ENCODE results near the gene GCK. TPM values are rescaled to one million over a fixed set of nuclear protein-coding genes. Genes with fewer than 3 reads are reported as not detected.

GCK gene
- total RNA-seq, 1 experiment from 2014 or later, result not detected

DNA sequence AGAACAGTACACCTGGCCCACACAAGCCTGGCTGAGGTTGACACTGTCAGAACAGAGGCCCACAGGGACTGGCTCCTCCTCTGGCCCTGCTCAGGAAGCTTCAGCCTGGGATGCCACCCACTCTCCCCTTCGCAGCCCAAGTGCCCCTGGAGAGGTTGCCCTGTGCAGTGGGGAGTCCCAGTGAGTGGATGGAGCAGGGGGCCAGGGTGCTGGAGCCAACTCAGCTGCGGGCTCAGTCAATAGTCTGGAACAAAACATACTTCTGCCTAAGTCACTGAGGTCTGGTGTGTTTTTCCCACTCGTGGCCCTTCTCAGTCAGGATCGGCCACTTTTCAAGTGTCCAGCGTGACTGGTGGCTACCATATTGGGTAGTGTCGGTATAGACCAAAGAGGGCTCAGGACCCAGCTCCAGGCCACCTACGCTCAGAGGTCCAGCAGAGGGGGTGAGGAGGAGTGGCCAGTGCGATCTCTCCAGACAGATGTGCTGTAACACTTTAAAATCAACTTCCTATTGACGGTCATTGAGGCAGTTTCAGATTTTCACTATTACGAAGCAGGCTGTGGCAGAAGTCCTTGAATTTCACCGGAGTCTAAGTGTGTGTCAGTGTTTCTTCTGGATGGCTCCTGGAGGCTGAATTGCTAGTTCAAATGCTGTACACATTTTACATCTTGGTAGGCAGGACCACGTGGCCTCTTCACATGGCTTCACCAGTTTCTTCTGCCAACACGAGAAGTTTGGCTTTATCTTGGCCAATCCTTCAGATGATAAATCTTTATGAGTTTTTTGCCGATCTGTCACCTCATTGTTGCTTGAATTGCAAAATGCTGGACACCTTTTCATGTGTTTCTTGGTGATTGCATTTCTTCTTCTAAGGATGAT, 994 bp upstream of the GCK start:
- BruUV-seq (replicated peaks), result no TSS peak
- intact Hi-C loops (cut with micrococcal nuclease; ENCODE audit: unreplicated experiment), result no loop called here
- TF ChIP-seq, protein P1, sequence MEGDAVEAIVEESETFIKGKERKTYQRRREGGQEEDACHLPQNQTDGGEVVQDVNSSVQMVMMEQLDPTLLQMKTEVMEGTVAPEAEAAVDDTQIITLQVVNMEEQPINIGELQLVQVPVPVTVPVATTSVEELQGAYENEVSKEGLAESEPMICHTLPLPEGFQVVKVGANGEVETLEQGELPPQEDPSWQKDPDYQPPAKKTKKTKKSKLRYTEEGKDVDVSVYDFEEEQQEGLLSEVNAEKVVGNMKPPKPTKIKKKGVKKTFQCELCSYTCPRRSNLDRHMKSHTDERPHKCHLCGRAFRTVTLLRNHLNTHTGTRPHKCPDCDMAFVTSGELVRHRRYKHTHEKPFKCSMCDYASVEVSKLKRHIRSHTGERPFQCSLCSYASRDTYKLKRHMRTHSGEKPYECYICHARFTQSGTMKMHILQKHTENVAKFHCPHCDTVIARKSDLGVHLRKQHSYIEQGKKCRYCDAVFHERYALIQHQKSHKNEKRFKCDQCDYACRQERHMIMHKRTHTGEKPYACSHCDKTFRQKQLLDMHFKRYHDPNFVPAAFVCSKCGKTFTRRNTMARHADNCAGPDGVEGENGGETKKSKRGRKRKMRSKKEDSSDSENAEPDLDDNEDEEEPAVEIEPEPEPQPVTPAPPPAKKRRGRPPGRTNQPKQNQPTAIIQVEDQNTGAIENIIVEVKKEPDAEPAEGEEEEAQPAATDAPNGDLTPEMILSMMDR (IDR thresholded peaks at IDR 0.05; ENCODE audit: insufficient read depth in 1 of 2, low read depth in 1 of 2, low read length in 1 of 2, severe bottlenecking in 1 of 2, unreplicated experiment in 1 of 2), result no peak
- POLR2A ChIA-PET, result no interaction called here
- no peak overlapping the region for H3K4me3 Mint-ChIP-seq (ENCODE audit: unreplicated experiment)
- no peaks in the 10 kb centered on the region; the same call in 1 of the 2 replicates for H3K27me3 ChIP-seq (replicated peaks; ENCODE audit: control insufficient read depth, insufficient read depth, low read length)
- H3K9me3 Mint-ChIP-seq (ENCODE audit: unreplicated experiment), result no peaks in the 10 kb centered on the region
- CTCF ChIA-PET, result no interaction called here
- peaks cover 8% of the 10 kb centered on the region for H3K27me3 Mint-ChIP-seq (ENCODE audit: insufficient read depth, unreplicated experiment)
- no peak overlapping the region for H3K4me3 ChIP-seq (ENCODE audit: low read depth, low read length)
- H3K4me1 ChIP-seq, result no peaks in the 10 kb centered on the region
- H3K36me3 Mint-ChIP-seq (ENCODE audit: insufficient read depth, unreplicated experiment), result no peaks in the 10 kb centered on the region
- no peak for DNase-seq
- H3K36me3 ChIP-seq (ENCODE audit: control insufficient read depth, insufficient read depth, low read length), result no peaks in the 10 kb centered on the region
- H3K27ac Mint-ChIP-seq (ENCODE audit: unreplicated experiment), result no peak overlapping the region
- H3K4me1 Mint-ChIP-seq (ENCODE audit: low read depth, unreplicated experiment), result no peaks in the 10 kb centered on the region
- no peaks in the 10 kb centered on the region for H3K9me3 ChIP-seq

DNA sequence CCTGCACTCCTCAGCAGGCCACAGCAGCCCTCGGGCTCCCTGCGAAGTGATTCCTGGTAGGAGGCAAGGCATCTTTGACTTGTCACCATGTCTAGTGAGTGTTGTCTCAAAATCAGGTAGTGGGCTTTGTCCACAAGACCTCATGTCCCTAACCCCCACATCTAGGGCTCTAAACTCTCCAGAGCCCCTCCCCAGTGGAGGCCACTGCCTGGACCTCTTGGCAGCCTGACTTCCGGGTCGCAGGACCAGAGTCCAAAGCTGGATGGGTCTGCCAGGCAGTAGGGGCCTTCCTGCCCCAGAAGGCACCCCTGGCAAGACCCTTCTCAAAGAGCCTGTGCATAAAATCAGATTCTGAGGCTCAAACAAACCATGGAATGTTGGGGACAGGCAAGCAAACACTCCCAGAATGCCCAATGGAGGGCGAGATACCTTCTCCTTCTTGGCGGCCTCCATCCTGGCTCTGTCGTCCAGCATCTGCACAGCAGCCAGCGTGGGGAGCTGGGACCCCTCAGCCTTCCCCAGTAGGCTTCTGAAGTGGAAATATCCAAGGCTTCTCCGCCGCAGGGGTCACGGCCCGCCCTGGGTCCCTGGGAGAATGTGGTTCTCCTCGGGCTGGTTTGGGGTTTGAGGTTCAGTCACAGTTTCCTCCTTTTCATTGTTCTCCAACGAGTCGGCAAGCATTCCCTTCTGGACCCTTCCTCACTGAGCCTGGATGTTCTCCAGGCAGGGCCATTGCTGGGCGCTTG, 586 bp downstream of the GCK start:
- Mint-ChIP-seq H3K27me3 (ENCODE audit: insufficient read depth, unreplicated experiment) (peaks cover 11% of the 10 kb centered on the region), H3K36me3 (ENCODE audit: insufficient read depth, unreplicated experiment) (no peaks in the 10 kb centered on the region), H3K4me3 (ENCODE audit: unreplicated experiment) (no peak overlapping the region), H3K9me3 (ENCODE audit: unreplicated experiment) (no peaks in the 10 kb centered on the region), H3K27ac (ENCODE audit: unreplicated experiment) (no peak overlapping the region), H3K4me1 (ENCODE audit: low read depth, unreplicated experiment) (no peaks in the 10 kb centered on the region)
- ChIA-PET CTCF (interaction anchor here (0.6 kb wide), 1 partner anchor 10 kb away, joined by 3 read pairs; no protein-coding TSS in a partner anchor), POLR2A (no interaction called here)
- H3K9me3 ChIP-seq, result no peaks in the 10 kb centered on the region
- no TSS peak for BruUV-seq (replicated peaks)
- H3K36me3 ChIP-seq (ENCODE audit: control insufficient read depth, insufficient read depth, low read length), result no peaks in the 10 kb centered on the region
- no peak overlapping the region for H3K4me3 ChIP-seq (ENCODE audit: low read depth, low read length)
- DNase-seq, result no peak
- TF ChIP-seq, protein P1 (IDR thresholded peaks at IDR 0.05; ENCODE audit: insufficient read depth in 1 of 2, low read depth in 1 of 2, low read length in 1 of 2, severe bottlenecking in 1 of 2, unreplicated experiment in 1 of 2), result no peak
- intact Hi-C loops (cut with micrococcal nuclease; ENCODE audit: unreplicated experiment), result no loop called here
- no peaks in the 10 kb centered on the region; the same call in 1 of the 2 replicates for H3K27me3 ChIP-seq (replicated peaks; ENCODE audit: control insufficient read depth, insufficient read depth, low read length)
- no peaks in the 10 kb centered on the region for H3K4me1 ChIP-seq

DNA sequence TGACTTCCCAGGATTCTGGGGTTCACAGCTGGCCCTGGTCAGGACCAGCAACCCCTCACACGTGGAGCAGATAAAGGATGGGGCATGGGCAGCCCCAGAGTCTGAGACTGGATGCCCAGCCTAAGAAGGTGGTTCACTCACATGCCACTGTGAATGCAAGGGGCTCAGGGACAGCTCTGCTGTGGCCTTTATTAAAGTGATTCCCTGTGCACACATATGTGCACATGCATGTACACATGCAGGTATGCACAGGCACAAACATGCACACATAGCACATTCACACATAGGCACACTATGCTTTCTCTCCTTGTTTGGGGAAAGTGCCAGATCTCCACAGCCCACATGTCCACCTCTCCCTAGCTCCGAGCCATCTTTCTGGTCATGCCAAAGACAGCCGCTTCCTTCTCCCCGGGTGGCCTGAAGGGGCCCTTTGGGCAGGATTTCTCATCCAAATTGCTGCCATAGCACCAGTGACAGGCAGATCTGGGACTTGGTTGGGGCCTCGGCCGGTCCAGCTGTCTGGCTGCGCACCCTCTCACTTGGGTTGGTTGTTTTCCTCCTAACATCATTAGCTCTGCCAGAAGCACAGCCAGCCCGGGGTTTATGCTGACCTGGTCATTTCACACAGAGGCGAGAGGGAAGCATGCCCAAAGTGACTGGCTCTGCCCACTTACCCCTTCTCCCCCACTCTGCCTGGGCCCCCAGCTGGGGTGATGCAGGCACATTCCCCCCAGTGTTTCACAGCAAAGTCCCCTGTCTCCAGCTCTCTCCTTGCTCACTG, 1.4 kb downstream of the GCK start:
- BruUV-seq (replicated peaks), result no TSS peak
- ChIA-PET CTCF (no interaction called here), POLR2A (no interaction called here)
- no peak overlapping the region for H3K27ac Mint-ChIP-seq (ENCODE audit: unreplicated experiment)
- no peaks in the 10 kb centered on the region for H3K4me1 Mint-ChIP-seq (ENCODE audit: low read depth, unreplicated experiment)
- H3K9me3 Mint-ChIP-seq (ENCODE audit: unreplicated experiment), result no peaks in the 10 kb centered on the region
- DNase-seq, result no peak
- TF ChIP-seq, protein P1 (IDR thresholded peaks at IDR 0.05; ENCODE audit: insufficient read depth in 1 of 2, low read depth in 1 of 2, low read length in 1 of 2, severe bottlenecking in 1 of 2, unreplicated experiment in 1 of 2), result no peak
- H3K9me3 ChIP-seq, result no peaks in the 10 kb centered on the region
- H3K36me3 Mint-ChIP-seq (ENCODE audit: insufficient read depth, unreplicated experiment), result no peaks in the 10 kb centered on the region
- no peak overlapping the region for H3K4me3 Mint-ChIP-seq (ENCODE audit: unreplicated experiment)
- H3K4me1 ChIP-seq, result no peaks in the 10 kb centered on the region
- no peaks in the 10 kb centered on the region; the same call in 1 of the 2 replicates for H3K27me3 ChIP-seq (replicated peaks; ENCODE audit: control insufficient read depth, insufficient read depth, low read length)
- intact Hi-C loops (cut with micrococcal nuclease; ENCODE audit: unreplicated experiment), result no loop called here
- no peak overlapping the region for H3K4me3 ChIP-seq (ENCODE audit: low read depth, low read length)
- peaks cover 11% of the 10 kb centered on the region for H3K27me3 Mint-ChIP-seq (ENCODE audit: insufficient read depth, unreplicated experiment)
- no peaks in the 10 kb centered on the region for H3K36me3 ChIP-seq (ENCODE audit: control insufficient read depth, insufficient read depth, low read length)
